Osteoblast (primary cell): ENCODE results near the gene TNIP3. TPM values are rescaled to one million over a fixed set of nuclear protein-coding genes. Genes with fewer than 3 reads are reported as not detected.

Experiments used
- DNase-seq: peaks from one replicate; pipeline ENCODE4 v3.0.0; 2011; ENCODE audit warnings: low spot score, mixed read lengths; ENCODE audit not compliant: insufficient read length; ENCODE audit errors: missing footprints
- H2AFZ ChIP-seq: 2 replicates; pipeline ENCODE4 v1.6.0; 2011; ENCODE audit warnings: mild to moderate bottlenecking, low read length
- H3K27ac ChIP-seq: 2 replicates; pipeline ENCODE4 v1.5.1; 2011; ENCODE audit warnings: mild to moderate bottlenecking, low read depth, low read length, moderate library complexity
- H3K27me3 ChIP-seq: 2 replicates; pipeline ENCODE4 v1.6.0; 2012; ENCODE audit warnings: mild to moderate bottlenecking, control low read depth, inconsistent platforms, low read length, moderate library complexity; ENCODE audit not compliant: insufficient read depth
- H3K36me3 ChIP-seq: 2 replicates; pipeline ENCODE4 v1.5.1; 2011; ENCODE audit warnings: mild to moderate bottlenecking, low read length, control low read depth, moderate library complexity; ENCODE audit not compliant: insufficient read depth
- H3K4me1 ChIP-seq: 2 replicates; pipeline ENCODE4 v1.5.1; 2011; ENCODE audit warnings: mild to moderate bottlenecking, low read length, control low read depth, moderate library complexity; ENCODE audit not compliant: insufficient read depth
- H3K4me2 ChIP-seq: 2 replicates; pipeline ENCODE4 v1.6.0; 2011; ENCODE audit warnings: mild to moderate bottlenecking, low read length; ENCODE audit not compliant: insufficient read depth
- H3K4me3 ChIP-seq: fragments of 200-600 bp; sonication (generic); 3 replicates; pipeline ENCODE4 v1.5.1; 2012; ENCODE audit warnings: mild to moderate bottlenecking, low read length, inconsistent platforms; ENCODE audit not compliant: insufficient read depth
- H3K79me2 ChIP-seq: 2 replicates; pipeline ENCODE4 v1.6.0; 2012; ENCODE audit warnings: mild to moderate bottlenecking, low read length, control low read depth, inconsistent platforms; ENCODE audit not compliant: insufficient read depth
- H3K9me3 ChIP-seq: 2 replicates; pipeline ENCODE4 v1.5.1; 2011; ENCODE audit warnings: low read depth, low read length, control low read depth
- H4K20me1 ChIP-seq: 2 replicates; pipeline ENCODE4 v1.6.0; 2012; ENCODE audit warnings: mild to moderate bottlenecking, low read length, control low read depth; ENCODE audit not compliant: insufficient read depth
- CTCF ChIP-seq: IDR thresholded peaks from 2 replicates; pipeline ENCODE4 v1.5.1; 2011; ENCODE audit warnings: mild to moderate bottlenecking, low read depth, low read length, moderate library complexity; ENCODE audit errors: extremely low read depth
- total RNA-seq: library from RNA; depleted of rRNA; stranded (reverse); fragments of >200 nt; gene quantifications from 2 replicates; pipeline ENCODE4 v1.2.3, GENCODE V29; 2012

Gene TNIP3
- total RNA-seq, 1 donor = 0.72 TPM

GRCh38 chr4:121096191-121096590 lies 67.9 kb downstream of the TNIP3 start:
- no peak for TF ChIP-seq CTCF
- no peak for DNase-seq

GRCh38 chr4:121094297-121094966 lies 69.7 kb downstream of the TNIP3 start:
- no peak for DNase-seq
- no peak for TF ChIP-seq CTCF

More at GRCh38 chr4:121096191-121096590, 67.9 kb downstream of the TNIP3 start:
- H2AFZ ChIP-seq = no peak overlapping the region
- no peak overlapping the region for H3K4me3 ChIP-seq
- no peaks in the 10 kb centered on the region for H3K27me3 ChIP-seq
- H3K27ac ChIP-seq = no peak overlapping the region
- no peak overlapping the region for H3K4me2 ChIP-seq
- no peaks in the 10 kb centered on the region for H4K20me1 ChIP-seq
- H3K36me3 ChIP-seq = no peaks in the 10 kb centered on the region
- H3K79me2 ChIP-seq = no peaks in the 10 kb centered on the region
- no peaks in the 10 kb centered on the region for H3K9me3 ChIP-seq
- peaks cover 9% of the 10 kb centered on the region for H3K4me1 ChIP-seq

GRCh38 chr4:121093261-121093660 lies 70.9 kb downstream of the TNIP3 start:
- Histone ChIP-seq H3K4me2 (no peak overlapping the region), H4K20me1 (no peaks in the 10 kb centered on the region), H3K4me3 (no peak overlapping the region), H3K27ac (no peak overlapping the region), H3K4me1 (peaks cover 9% of the 10 kb centered on the region), H3K9me3 (no peaks in the 10 kb centered on the region), H2AFZ (no peak overlapping the region), H3K27me3 (no peaks in the 10 kb centered on the region), H3K79me2 (no peaks in the 10 kb centered on the region), H3K36me3 (no peaks in the 10 kb centered on the region)
- DNase-seq = no peak
- no peak for TF ChIP-seq CTCF

More at GRCh38 chr4:121094297-121094966, 69.7 kb downstream of the TNIP3 start:
- Histone ChIP-seq H3K4me1 (peaks cover 9% of the 10 kb centered on the region), H3K79me2 (no peaks in the 10 kb centered on the region), H3K27ac (no peak overlapping the region), H3K27me3 (no peaks in the 10 kb centered on the region), H3K36me3 (no peaks in the 10 kb centered on the region), H3K4me3 (no peak overlapping the region), H3K9me3 (no peaks in the 10 kb centered on the region), H2AFZ (no peak overlapping the region), H3K4me2 (no peak overlapping the region), H4K20me1 (no peaks in the 10 kb centered on the region)

- TF ChIP-seq CTCF = no peak
- Histone ChIP-seq H4K20me1 (no peaks in the 10 kb centered on the region), H2AFZ (no peak overlapping the region), H3K4me2 (no peak overlapping the region), H3K27me3 (no peaks in the 10 kb centered on the region), H3K36me3 (no peaks in the 10 kb centered on the region), H3K9me3 (no peaks in the 10 kb centered on the region), H3K4me1 (peaks cover 9% of the 10 kb centered on the region), H3K79me2 (no peaks in the 10 kb centered on the region), H3K4me3 (no peak overlapping the region), H3K27ac (no peak overlapping the region)
- no peak for DNase-seq
Observed at GRCh38 chr4:121091941-121092340, 72.2 kb downstream of the TNIP3 start.
